ENCODE measurements around the gene SLC9A9. TPM values are rescaled to one million over a fixed set of nuclear protein-coding genes. Genes with fewer than 3 reads are reported as not detected.
A peak's percentile ranks its signal among the peaks of the same experiment; 100 is the strongest.

Gene SLC9A9
- total RNA-seq, 4 donors from 2014 or later, result 1.1 to 15.9 (median 9.7) TPM

- in situ Hi-C loops (cut with MboI; ENCODE audit: low pct_ligation_motif_present in 1 of 4, low pct_unique_long_range_greater_than_20kb in 1 of 4, low sequenced_read_pairs in 3 of 4) (no loop called here), intact Hi-C loops (cut with DNase I; ENCODE audit: low total_unique reads) (no loop called here)
- TF ChIP-seq POLR2A (IDR thresholded peaks at IDR 0.05) (no peak), POLR2AphosphoS5 (IDR thresholded peaks at IDR 0.05) (peak in 1 of 3 donors; percentile 29), CTCF (IDR thresholded peaks at IDR 0.05) (no peak), EP300 (IDR thresholded peaks at IDR 0.05; ENCODE audit: low read depth) (no peak)
- Histone ChIP-seq H3K36me3 (no peaks in the 10 kb centered on the region), H3K27ac (peak overlapping the region in 1 of 4 donors; percentile 6), H3K27me3 (no peaks in the 10 kb centered on the region), H3K9me3 (no peaks in the 10 kb centered on the region), H3K4me3 (no peak overlapping the region), H3K4me1 (no peaks in the 10 kb centered on the region)
- no peak for DNase-seq
- WGBS, 2 donors (ENCODE audit: low coverage in 1 of 2), result 60 to 69% methylated on average over 1 to 2 of the region's 2 CpGs
Measured at GRCh38 chr3:143495527-143495926, 352.7 kb downstream of the SLC9A9 start.

GRCh38 chr3:143486611-143487010 lies 361.7 kb downstream of the SLC9A9 start:
- Histone ChIP-seq H3K36me3 (no peaks in the 10 kb centered on the region), H3K27ac (no peak overlapping the region), H3K9me3 (no peaks in the 10 kb centered on the region), H3K27me3 (no peaks in the 10 kb centered on the region), H3K4me3 (no peak overlapping the region), H3K4me1 (peaks cover 0 to 15% (median 2%) of the 10 kb centered on the region in 4 donors)
- intact Hi-C loops (cut with DNase I; ENCODE audit: low total_unique reads), result no loop called here
- DNase-seq, result no peak
- TF ChIP-seq EP300 (IDR thresholded peaks at IDR 0.05; ENCODE audit: low read depth) (no peak), CTCF (IDR thresholded peaks at IDR 0.05) (no peak), POLR2A (IDR thresholded peaks at IDR 0.05) (no peak), POLR2AphosphoS5 (IDR thresholded peaks at IDR 0.05) (no peak)
- in situ Hi-C loops (cut with MboI; ENCODE audit: low pct_ligation_motif_present in 1 of 4, low pct_unique_long_range_greater_than_20kb in 1 of 4, low sequenced_read_pairs in 3 of 4), result no loop called here

GRCh38 chr3:143484846-143485512 lies 363.3 kb downstream of the SLC9A9 start:
- DNase-seq, result no peak
- Histone ChIP-seq H3K4me1 (peaks cover 0 to 24% (median 3%) of the 10 kb centered on the region in 4 donors), H3K27me3 (no peaks in the 10 kb centered on the region), H3K4me3 (no peak overlapping the region), H3K9me3 (no peaks in the 10 kb centered on the region), H3K27ac (no peak overlapping the region), H3K36me3 (no peaks in the 10 kb centered on the region)
- TF ChIP-seq EP300 (IDR thresholded peaks at IDR 0.05; ENCODE audit: low read depth) (no peak), POLR2AphosphoS5 (IDR thresholded peaks at IDR 0.05) (no peak), CTCF (IDR thresholded peaks at IDR 0.05) (no peak), POLR2A (IDR thresholded peaks at IDR 0.05) (no peak)
- intact Hi-C loops (cut with DNase I; ENCODE audit: low total_unique reads) (no loop called here), in situ Hi-C loops (cut with MboI; ENCODE audit: low pct_ligation_motif_present in 1 of 4, low pct_unique_long_range_greater_than_20kb in 1 of 4, low sequenced_read_pairs in 3 of 4) (no loop called here)
- 72 to 84% methylated on average over 4 of the region's 4 CpGs for WGBS, 2 donors (ENCODE audit: low coverage in 1 of 2)

- intact Hi-C loops (cut with DNase I; ENCODE audit: low total_unique reads), result no loop called here
Measured at GRCh38 chr3:143483214-143483613, 365.1 kb downstream of the SLC9A9 start.

More at GRCh38 chr3:143483214-143483613, 365.1 kb downstream of the SLC9A9 start:
- in situ Hi-C loops (cut with MboI; ENCODE audit: low pct_ligation_motif_present in 1 of 4, low pct_unique_long_range_greater_than_20kb in 1 of 4, low sequenced_read_pairs in 3 of 4), result no loop called here
- no peak overlapping the region for H3K27ac ChIP-seq
- DNase-seq, result no peak
- no peak for TF ChIP-seq POLR2AphosphoS5 (IDR thresholded peaks at IDR 0.05)
- no peak for TF ChIP-seq POLR2A (IDR thresholded peaks at IDR 0.05)
- TF ChIP-seq CTCF (IDR thresholded peaks at IDR 0.05), result no peak
- no peak for TF ChIP-seq EP300 (IDR thresholded peaks at IDR 0.05; ENCODE audit: low read depth)
- peaks cover 0 to 28% (median 8%) of the 10 kb centered on the region in 4 donors for H3K4me1 ChIP-seq
- H3K4me3 ChIP-seq, result no peak overlapping the region
- no peaks in the 10 kb centered on the region for H3K9me3 ChIP-seq
- H3K27me3 ChIP-seq, result no peaks in the 10 kb centered on the region
- no peaks in the 10 kb centered on the region for H3K36me3 ChIP-seq

Measured in transverse colon (tissue), 4 donors.